Epidermal melanocyte (primary cell): ENCODE results near the gene ABCB11.
"Not testable (repeated sequence)": the region's sequence is repeated elsewhere in the genome, so short reads cannot be mapped to it uniquely, and the experiment has no call there.

Experiments
- DNase-seq: peaks from one replicate; pipeline ENCODE4 v3.0.0; 2011; ENCODE audit warnings: low spot score; ENCODE audit not compliant: insufficient read length

The ABCB11 gene

DNA sequence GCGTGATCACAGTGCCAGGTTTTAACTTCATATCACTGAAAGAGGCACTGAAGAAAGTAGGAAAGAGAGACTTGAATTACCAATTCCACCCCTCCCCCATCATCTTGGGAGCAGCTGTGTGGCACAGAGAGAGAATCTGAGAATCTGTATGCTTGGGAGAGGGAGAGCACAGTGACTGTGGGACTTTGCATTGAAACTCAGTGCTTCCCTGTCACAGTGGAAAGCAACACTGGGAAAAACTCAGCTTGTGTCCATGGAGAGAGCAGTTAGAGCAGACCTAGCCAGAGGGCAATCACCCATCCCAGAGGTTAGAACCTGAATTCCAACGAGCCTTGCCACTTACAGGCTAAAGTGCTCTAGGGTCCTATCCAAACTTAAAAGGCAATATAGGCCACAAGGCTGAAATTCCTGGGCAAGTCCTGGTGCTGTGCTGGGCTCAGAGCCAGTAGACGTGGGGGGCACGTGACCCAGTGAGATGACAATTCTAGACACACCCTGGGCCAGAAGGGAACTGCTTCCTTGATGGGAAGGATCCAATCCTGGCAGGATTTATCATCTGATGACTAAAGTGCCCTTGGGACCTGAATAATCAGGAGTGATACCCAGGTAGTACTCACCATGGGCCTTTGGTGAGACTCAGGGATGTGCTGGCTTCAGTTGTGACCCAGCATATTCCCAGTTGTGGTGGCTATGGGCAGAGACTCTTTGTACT, 15.5 kb upstream of the ABCB11 start:
- no peak for DNase-seq

DNA sequence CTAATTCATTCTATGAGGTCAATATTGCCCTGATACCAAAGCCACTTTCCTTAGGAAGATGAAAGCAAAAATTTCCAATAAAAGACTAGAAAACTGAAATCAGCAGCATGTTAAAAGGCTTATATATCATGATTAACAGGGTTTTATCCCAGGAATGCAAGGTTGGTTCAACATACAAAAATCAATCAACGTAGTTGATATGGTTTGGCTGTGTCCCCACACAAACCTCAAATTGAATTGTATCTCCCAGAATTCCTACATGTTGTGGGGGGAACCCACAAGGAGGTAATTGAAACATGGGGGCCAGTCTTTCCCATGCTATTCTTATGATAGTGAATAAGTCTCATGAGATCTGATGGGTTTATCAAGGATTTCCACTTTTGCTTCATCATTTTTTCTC, 11.7 kb upstream of the ABCB11 start:
- no peak for DNase-seq

DNA sequence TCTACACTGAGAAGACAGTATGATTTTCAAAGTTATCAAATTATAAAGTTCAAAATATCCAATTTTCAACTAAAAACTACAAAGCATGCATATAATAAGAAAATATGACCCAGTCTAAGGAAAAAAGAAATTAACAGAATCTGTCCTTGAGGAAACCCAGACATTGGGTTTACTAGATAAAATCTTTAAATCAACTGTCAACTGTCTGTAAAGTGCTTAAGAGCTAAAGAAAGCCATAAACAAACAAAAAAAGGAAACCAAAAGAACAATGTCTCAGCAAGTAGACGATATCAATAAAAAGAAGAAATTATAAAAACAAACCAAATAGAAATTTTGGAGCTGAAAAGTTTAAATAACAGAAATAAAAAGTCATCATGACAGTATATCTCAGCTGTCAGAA, 10.5 kb upstream of the ABCB11 start:
- no peak for DNase-seq

GRCh38 chr2:169039702-169040101, 8.6 kb upstream of the ABCB11 start:
- DNase-seq: no peak

- no peak for DNase-seq
Observed at GRCh38 chr2:169038338-169038757, 7.2 kb upstream of the ABCB11 start.

DNA sequence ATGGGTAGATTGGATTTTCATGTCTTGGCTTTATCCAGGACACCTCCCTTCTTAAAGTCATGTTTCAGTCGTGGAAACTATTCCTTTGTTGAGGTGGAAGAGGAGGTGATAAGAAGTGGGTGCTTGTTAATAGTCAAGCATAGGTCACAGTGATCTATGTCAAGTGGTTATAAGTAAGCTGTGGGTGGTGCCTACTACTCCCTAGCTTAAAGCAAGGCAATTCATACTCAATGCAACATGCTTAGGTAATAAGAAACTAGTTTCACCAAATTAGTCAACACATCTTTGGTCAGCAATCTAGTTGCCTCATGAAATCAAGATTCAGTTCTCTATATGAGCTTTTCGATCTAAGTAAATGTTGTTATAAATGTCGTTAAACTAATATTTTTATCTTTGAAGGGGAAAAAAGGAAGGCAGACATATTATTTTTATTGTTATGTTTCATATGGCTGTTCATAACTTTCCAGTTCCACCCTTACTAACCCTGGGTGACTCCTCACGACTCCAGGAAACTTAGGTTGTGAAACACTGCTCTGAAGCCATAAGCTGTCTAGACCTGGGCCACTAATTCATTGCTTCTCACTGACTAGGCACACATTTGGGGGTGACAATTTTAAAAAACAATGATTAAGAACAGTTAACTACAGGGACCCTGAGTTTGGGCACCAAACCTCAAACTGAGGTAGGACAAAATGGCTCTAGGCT, 5.8 kb upstream of the ABCB11 start:
- DNase-seq: no peak

GRCh38 chr2:169035887-169036286, 4.8 kb upstream of the ABCB11 start:
- no peak for DNase-seq

- DNase-seq: no peak
Observed at GRCh38 chr2:169034984-169035544, 3.9 kb upstream of the ABCB11 start.

GRCh38 chr2:169034256-169034655, 3.1 kb upstream of the ABCB11 start:
- no peak for DNase-seq

DNA sequence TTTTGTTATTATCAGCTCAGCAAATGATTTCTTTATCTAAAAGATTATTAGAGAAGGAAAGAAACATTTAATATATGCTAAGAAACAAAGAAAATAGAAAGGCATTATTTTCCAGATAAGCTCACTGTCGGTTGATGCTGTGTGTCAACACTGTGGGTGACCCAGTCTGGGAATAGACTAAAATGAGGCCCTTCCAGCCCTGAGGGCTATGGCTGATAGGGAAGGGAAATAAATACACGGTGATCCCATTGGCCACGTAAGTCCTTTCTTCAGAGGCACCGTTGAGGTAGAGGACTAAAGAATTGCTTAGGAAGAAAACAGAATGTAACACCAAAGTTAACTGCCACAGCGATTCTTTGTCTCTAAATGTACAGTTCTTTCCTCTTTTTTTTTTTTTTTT, 1.8 kb downstream of the ABCB11 start:
- no peak for DNase-seq

DNA sequence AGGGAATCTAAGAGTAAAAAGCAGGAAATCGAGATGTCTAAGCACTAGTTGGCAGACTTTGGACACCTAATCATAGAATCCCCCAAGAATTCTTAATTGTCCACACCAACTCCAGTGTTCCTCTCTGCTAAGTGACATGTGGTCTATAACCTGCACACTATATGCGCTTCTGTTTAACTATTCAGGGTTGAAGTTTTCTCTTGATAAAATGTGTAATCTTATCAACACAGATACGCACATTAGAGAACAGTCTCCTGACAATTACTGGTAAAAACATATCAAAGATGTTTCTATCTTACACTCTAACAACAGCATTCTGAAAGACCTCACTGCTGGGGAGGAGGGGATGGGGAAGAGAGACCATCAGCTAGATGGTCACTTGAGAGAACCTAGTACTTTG, 3.9 kb downstream of the ABCB11 start:
- no peak for DNase-seq

- DNase-seq: no peak
Observed at GRCh38 chr2:169026056-169026455, 5.1 kb downstream of the ABCB11 start.

DNA sequence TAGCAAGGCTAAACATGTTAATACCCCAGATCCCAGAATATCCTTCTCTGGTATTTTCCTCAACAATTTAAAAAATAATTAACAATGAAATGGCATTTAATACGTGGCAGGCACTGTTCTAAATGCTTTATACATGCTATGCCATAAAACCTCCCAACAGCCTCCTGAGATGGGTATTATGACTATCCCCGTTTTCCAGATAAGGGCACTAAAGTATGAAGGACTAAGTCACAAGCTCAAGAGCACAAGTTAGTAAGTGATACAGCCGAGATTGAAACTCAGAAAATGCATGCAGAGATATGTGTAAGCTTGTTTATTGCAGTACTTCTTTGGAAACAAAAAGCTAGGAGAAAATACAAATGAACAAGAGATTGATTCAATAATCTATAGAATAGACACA, 8.0 kb downstream of the ABCB11 start:
- no peak for DNase-seq

- no peak for DNase-seq
Observed at GRCh38 chr2:169018390-169018789, 12.7 kb downstream of the ABCB11 start.

DNA sequence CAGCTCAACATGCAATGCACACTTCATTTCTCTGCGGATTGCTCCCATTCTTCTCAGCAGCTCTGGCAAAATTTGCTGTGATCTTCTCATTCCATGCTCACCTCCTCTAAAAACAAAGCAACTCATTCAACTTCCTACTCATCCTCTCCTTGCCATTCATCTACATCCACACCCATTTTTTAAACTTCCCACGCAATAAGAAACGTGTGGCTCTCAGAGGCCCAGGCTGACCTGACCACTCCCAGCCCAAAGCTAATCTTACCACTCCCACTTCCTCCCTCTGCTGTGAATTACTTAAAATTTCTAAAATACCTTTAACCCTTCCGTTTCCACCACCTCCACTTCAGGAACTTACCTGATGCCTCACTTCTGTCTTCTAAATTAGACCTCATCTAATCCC, 15.2 kb downstream of the ABCB11 start:
- DNase-seq: no peak

DNA sequence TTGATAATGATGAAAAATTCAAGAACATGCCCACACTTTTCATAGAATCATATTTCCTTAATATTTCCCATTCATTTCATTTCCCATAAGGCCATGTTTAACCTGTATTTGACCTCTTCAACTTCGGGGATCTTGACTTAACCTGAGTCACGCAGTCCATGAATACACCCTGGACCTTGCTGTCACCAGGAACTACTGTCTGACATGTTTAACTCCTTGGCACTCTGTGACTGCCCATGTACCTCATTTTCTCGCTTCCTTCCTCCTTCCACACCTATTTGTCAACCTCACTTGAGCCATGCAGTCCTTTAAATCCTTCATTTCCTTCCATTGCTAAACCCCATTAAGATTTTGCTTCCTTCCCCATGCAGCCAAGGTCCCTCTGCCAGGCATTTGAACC, 16.3 kb downstream of the ABCB11 start:
- DNase-seq: no peak

DNA sequence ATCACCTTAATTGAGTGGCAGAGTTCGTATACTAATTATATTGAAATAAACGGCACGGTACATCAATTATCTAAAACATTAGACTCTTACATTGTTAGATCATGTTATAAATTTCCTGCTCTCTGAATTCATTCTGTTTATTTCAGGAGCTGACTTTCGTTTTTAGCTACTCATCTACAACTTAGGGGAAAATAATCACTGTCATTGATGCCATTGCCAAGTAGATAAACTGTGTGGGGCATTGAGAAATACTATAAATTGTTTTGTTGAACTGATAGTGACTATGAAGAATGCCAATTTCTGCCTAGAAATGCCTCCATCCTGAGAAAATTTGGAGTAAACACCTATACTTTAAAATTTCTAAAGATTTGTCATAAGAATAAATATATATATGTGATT, 17.5 kb downstream of the ABCB11 start:
- DNase-seq: no peak

- DNase-seq: no peak
Observed at GRCh38 chr2:169012812-169013627, 18.1 kb downstream of the ABCB11 start.

DNA sequence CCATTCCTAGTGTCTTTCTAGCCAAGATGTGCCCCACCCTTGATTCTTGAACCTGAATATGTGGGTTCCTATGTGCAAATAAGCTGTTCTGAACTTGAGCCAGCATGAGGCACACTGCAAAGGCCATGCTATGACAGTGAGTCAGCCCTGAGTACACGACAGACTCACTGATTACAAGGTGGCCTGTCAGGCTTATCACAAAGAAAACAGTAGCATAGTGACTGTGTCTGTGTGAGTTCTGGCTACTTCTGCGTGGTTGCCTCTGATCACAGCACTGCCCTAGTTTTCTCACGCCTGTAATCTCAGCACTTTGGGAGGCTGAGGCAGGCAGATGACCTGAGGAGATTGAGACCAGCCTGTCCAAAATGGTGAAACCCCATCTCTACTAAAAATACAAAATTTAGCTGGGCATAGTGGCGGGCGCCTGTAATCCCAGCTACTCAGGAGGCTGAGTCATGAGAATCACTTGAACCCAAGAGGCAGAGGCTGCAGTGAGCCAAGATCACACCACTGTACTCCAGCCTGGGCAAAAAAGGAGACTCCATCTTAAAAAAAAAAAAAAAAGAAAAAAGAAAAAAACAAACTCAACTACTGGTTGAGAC, 18.8 kb downstream of the ABCB11 start:
- not testable (repeated sequence) for DNase-seq

- DNase-seq: no peak
Observed at GRCh38 chr2:169011698-169012097, 19.4 kb downstream of the ABCB11 start.

DNA sequence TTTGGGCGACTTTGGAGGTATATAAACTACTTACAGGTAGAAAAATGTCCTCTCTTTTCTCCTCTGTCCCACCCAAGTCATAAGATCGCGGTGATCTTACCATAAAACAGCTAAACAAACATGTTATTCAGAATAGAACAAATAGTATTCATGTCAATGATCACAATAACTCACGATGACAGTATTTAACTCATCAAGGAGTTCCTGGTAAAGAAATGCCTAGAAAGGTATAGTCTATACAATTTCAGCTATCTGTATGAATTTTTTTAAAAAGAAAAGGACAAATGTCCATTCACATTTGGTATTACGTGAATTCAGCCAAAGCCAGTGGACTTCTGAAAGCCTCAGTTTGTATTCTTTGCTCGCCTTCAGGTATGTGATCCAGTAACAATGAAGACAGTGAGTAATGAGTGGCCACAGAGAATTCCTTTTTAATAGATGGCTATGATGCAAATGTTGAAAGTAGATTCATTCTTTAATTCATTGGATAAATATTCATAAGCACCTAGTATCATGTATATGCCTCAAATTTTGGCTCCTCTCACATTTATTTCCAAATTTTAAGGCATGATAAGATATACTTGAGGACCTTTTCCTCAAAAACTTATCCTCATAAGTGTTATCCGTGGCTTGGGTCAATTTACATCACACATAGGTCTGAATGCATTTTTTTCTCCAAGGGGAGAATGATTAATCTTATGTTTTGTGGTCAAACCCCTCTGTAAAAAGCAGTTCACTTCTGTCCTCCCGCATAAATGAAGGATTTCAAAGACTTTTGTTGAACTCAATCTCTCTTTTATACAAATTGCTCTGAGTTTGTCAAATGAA, 20.3 kb downstream of the ABCB11 start:
- DNase-seq: no peak
